Bronchial smooth muscle cell (primary cell): Measurements from ENCODE around the gene ECT2. TPM values are rescaled to one million over a fixed set of nuclear protein-coding genes. Genes with fewer than 3 reads are reported as not detected.

ENCODE experiments used
- total RNA-seq: library from RNA; depleted of rRNA; stranded (reverse); fragments of >200 nt; gene quantifications from 2 replicates; pipeline ENCODE4 v1.2.1, GENCODE V29; 2014

ECT2 gene
- 7.7 and 11.2 TPM in 2 replicates for total RNA-seq

GRCh38 chr3:172750368-172751174, at the start of gene ECT2:
ECT2 (plus strand) TSS chr3:172750726; CDS start chr3:172754531, 3,805 bp downstream.

GRCh38 chr3:172710664-172711453, 39.7 kb upstream of the ECT2 start, which contains the start of gene NCEH1:
NCEH1 (minus strand) TSS chr3:172711067; CDS start chr3:172710984, 83 bp downstream.

Other genes with a start within 250 kb of the ECT2 start
- gene TNFSF10, start 227.3 kb upstream of the ECT2 start, total RNA-seq = 9.2 and 9.6 TPM in 2 replicates
- gene NCEH1, start 39.7 kb upstream of the ECT2 start, total RNA-seq = 2.7 and 6.0 TPM in 2 replicates